HT-29 (cell line): ENCODE measurements around the gene RIPOR1. TPM values are rescaled to one million over a fixed set of nuclear protein-coding genes. Genes with fewer than 3 reads are reported as not detected.

Source experiments
- DNase-seq: peaks from one replicate; pipeline ENCODE4 v3.0.0-alpha.2; 2015; ENCODE audit warnings: low spot score
- small RNA-seq: library from RNA; depleted of rRNA; stranded (forward); fragments of <200 nt; gene quantifications from one replicate; pipeline ENCODE3, GENCODE V24; 2014
- total RNA-seq: library from RNA; depleted of rRNA; stranded (reverse); fragments of >200 nt; shearing (Covaris generic); gene quantifications from 2 replicates; pipeline ENCODE4 v1.2.3, GENCODE V29; 2014; rRNA removed

The RIPOR1 gene
- total RNA-seq, 1 experiment from 2014 or later, result 23.8 TPM

GRCh38 chr16:67558859-67559258 is 30.2 kb downstream of the RIPOR1 start:
- no peak for DNase-seq

GRCh38 chr16:67560827-67561342 is 32.3 kb downstream of the RIPOR1 start:
- DNase-seq, result no peak

GRCh38 chr16:67561501-67561823 is 32.8 kb downstream of the RIPOR1 start:
- no peak for DNase-seq

DNA sequence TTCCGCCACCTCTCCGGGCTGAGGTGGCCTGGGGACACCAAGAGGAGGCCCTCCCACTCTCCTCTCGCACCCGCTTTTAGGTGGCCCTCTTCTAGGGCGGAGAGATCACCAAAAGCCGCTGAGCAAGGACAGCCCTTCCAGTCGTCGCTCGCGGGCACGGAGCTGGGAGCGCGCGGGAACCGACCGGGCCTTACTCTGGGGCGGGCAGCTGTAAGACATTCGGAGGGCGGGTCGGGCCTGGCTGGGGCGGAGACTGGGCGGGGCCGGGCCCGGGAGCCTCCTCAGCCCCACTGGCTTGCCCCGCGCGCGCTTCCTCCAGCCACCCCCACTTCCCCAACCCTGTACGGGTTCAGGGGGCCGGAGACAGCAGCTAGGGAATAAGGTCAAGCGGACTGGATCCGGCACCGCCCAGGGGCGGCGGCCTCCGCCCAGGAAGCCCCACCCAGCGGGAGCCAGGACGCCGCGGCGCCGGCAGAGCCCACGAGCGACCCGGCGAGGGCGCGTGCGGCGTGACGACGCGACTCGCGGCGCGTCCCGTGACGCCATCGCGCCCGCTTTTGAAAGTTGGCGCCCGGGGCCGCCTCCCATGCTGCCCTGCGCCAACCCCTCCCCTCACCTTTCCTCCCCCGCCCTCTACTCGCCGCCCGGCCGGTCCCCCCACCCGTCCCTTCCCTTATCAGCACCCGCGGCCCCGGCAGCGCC is 33.3 kb downstream of the RIPOR1 start:
- peak; percentile 97 for DNase-seq

DNA sequence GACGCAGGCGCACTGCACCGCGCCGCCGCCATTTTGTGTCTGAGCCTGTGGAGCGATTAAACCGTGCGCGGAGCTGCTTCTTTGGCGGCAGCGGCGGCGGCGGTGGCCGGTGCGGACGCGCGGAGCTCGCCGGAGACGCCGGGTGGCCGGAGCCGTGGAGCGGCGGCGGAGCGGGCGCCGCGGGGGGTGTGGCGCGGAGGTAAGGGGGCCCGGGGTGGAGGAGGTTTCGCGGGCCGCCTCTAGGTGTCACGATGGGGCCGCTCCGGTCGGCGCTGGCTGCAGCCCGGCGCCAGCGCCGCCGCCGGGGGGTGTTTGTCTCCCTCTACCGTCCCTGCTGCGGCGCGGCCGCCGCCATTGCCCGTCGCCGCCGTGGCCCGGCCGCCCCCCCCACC is 33.9 kb downstream of the RIPOR1 start, which contains the start of gene CTCF:
Gene CTCF (plus strand): TSS at position 1 of the 392 bp plus-strand sequence. CDS start 48,307 bp downstream, outside the sequence.
- DNase-seq, result peak; percentile 82

DNA sequence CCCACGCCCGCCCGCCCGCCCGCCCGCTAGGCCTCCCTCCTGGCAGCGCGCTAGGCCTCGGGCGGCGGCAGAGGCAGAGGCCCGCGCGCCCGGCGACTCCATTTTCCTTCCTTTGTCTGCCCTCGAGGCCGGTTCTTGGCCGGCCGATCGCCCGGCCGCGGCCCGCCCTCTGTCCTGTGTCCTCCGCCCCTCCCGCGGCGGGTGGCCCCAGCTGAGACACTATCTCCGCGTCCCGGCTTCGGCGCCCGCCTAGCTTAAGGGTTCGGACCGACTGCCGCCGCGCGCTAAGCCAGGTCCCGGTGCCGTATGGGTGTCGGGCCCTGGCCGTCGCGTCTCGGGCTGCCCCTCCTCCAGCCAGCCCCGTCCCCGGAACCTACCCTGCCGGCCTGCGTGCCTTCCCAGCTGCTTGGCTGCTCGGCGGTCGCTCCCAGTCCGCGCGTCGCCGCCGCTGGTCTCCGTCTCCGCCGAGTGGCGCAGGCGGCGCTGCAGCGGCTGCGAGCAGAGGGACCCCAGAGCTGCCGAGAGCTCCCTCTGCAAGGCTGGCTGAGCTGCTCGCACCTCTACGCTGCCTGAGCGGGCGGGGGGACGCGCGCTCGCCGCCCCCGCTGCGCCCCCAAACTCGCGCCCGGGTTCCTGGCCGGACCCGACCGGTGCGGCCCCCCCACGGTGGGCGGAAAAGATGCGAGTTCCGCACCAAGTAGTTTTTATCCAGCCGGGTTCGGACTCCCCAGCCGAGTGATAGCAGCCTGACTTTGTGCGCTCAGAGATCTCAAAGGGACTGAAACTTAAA is 34.5 kb downstream of the RIPOR1 start:
- DNase-seq, result peak; percentile 59

DNA sequence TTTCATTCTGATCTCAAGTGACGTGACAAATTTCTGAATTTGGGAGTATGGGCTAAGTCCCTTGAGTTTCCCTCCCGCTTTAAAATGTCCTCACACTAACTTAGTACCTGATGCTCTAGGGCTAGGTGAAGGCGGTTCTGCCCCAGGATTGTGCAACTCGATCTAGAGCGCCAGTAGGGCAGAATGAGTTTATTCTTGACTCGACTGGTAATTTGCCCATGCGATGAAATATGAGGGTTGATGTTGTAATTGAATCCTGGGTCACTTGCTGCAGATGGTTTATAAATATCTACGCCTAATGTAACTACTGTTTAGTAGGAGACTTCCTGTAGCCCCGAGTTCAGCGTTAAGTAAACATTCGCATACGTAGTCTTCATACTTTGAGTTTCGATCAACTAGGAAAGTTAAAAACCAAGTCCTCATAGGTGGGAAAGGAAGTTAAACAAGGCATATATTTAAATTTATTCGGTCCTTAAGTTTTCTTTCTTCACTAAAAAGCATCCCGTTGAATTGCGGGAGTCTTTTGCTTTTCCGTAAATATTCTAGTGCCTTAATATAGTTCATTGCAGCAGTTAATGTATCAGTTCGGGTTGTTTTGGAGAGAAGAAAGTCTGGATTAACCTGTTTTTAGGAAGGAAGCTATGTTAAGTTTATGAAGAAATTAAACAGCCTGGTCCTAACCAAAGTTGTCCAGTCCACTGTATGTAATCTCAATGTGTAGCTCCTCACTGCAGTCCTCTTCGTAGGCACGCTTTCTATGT is 35.3 kb downstream of the RIPOR1 start:
- DNase-seq, result peak; percentile 71

- no peak for DNase-seq
Observed at GRCh38 chr16:67565470-67566100, 37.0 kb downstream of the RIPOR1 start.

GRCh38 chr16:67571464-67571863 is 42.8 kb downstream of the RIPOR1 start:
- DNase-seq, result no peak

GRCh38 chr16:67571981-67572431 is 43.4 kb downstream of the RIPOR1 start:
- no peak for DNase-seq

DNA sequence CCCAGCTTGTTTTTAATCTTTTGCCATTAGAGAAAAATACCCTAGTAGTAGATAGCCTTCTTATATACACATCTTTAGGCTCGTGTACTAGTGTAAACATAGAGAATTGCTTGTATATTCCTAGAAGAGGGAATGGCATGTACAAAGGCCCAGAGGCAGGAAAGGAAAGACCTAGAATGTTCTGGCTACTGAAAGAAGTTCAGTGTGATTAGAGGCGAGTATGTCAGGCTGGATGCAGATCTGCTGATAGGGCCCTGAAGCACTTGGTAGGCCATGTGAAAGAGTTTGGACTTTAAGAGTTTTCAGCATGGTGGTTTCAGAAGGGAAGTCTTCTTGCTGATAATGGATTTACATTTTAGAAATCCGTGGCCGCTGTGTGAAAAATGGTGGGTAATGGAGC is 51.1 kb downstream of the RIPOR1 start:
- no peak for DNase-seq

DNA sequence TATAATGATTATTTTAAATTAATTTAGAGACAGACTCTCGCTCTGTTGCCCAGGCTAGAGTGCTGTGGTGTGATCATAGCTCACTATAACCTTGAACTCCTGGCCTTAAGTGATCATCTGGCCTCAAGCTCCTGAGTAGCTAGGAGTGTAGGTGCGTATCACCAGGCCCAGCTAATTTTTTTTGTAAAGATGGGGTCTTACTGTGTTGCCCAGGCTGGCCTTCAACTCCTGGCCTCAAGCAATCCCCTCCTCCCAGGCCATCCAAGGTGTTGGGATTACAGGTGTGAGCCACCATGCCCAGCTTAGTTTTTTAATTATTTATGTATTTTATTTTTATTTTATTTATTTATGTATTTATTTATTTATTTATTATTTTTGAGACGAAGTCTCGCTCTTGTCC is 51.6 kb downstream of the RIPOR1 start:
- no peak for DNase-seq

DNA sequence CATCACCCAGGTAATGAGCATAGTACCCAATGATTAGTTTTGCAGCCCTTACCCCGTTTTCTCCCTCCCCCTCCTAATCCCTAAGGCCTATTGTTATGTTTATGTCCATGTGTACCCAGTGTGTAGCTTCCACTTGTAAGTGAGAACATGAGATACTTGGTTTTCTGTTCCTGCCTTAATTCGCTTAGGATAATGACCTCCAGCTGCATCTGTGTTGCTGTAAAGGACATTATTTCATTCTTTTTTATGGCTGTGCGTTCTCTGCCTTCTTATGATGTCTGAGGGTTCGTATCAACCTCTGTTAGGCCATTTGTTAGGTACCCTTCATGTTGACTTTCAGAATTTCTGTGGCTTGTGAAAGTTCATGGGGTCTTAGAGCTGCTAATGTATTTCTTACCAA is 64.7 kb downstream of the RIPOR1 start:
- no peak for DNase-seq

- DNase-seq, result no peak
Observed at GRCh38 chr16:67593701-67594100, 65.1 kb downstream of the RIPOR1 start.

DNA sequence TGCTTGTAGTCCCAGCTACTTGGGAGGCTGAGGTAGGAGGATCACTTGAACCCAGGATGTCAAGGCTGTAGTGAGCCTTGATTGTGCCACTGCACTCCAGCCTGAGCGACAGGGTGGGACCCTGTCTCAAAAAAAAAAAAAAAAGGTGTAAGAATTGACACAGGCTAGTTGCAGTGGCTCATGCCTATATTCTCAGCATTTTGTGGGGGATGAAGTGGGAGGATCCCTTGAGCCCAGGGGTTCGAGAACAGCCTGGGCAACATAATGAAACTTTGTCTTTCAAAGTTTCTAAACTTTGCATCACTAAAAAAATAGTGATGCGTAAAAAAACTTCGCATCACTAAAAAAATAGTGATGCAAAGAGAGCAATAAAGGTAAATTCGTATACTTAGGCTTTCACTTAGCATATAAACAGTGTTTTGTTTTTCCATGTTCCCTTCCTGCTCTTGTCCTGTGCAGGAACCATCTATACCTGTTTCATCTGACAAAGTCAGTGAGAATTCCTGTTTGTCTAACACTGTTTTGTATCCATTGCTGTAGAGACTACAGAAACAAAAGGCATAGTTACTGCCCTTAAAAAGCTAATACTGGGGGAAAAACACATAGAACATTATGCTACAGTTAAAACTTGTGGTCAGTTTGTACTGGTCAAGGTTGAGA is 65.8 kb downstream of the RIPOR1 start:
- DNase-seq, result no peak

- no peak for DNase-seq
Observed at GRCh38 chr16:67594956-67595355, 66.3 kb downstream of the RIPOR1 start.

Small RNA genes lying within 50 kb of the gene (small RNA-seq; reads per million reads assigned to genes)
- not detected for gene AC027682.3

Other genes with a start within 250 kb of the RIPOR1 start
- 69.5 and 71.3 TPM in 2 replicates for gene PLEKHG4, start 249.3 kb upstream of the RIPOR1 start, total RNA-seq
- gene KCTD19, start 202.1 kb upstream of the RIPOR1 start, total RNA-seq, result not detected in 2 replicates
- 0.46 TPM in 1 of 2 replicates, not detected in the other for gene LRRC36, start 202.0 kb upstream of the RIPOR1 start, total RNA-seq
- gene TPPP3, start 135.3 kb upstream of the RIPOR1 start, total RNA-seq, result 70.5 and 70.9 TPM in 2 replicates
- gene ZDHHC1, start 112.4 kb upstream of the RIPOR1 start, total RNA-seq, result 21.5 and 24.4 TPM in 2 replicates
- 18.3 and 23.2 TPM in 2 replicates for gene HSD11B2, start 97.7 kb upstream of the RIPOR1 start, total RNA-seq
- 97.6 and 99.5 TPM in 2 replicates for gene ATP6V0D1, start 47.7 kb upstream of the RIPOR1 start, total RNA-seq
- gene AGRP, start 45.3 kb upstream of the RIPOR1 start, total RNA-seq, result not detected in 2 replicates
- gene CTCF, start 33.7 kb downstream of the RIPOR1 start, total RNA-seq, result 28.3 and 36.4 TPM in 2 replicates
- 0.81 and 2.7 TPM in 2 replicates for gene CARMIL2, start 116.3 kb downstream of the RIPOR1 start, total RNA-seq
- gene ACD, start 131.4 kb downstream of the RIPOR1 start, total RNA-seq, result 79.6 and 82.2 TPM in 2 replicates
- gene PARD6A, start 132.1 kb downstream of the RIPOR1 start, total RNA-seq, result 24.9 and 38.1 TPM in 2 replicates
- 52.6 and 58.8 TPM in 2 replicates for gene ENKD1, start 137.9 kb downstream of the RIPOR1 start, total RNA-seq
- gene C16orf86, start 138.0 kb downstream of the RIPOR1 start, total RNA-seq, result 0.38 and 0.99 TPM in 2 replicates
- gene GFOD2, start 190.5 kb downstream of the RIPOR1 start, total RNA-seq, result 16.8 and 19.7 TPM in 2 replicates